ENCODE results near the gene SSR4. TPM values are rescaled to one million over a fixed set of nuclear protein-coding genes. Genes with fewer than 3 reads are reported as not detected.

Gene SSR4
- total RNA-seq, 2 donors from 2014 or later, result 266 to 306 TPM

GRCh38 chrX:153765138-153766079 lies 29.1 kb upstream of the SSR4 start:
- no peak for ATAC-seq
- Mint-ChIP-seq H3K27ac (no peak overlapping the region), H3K4me1 (ENCODE audit: low read depth in 2 of 2) (peaks cover 0 to 9% of the 10 kb centered on the region in 2 donors), H3K27me3 (peaks cover 0 to 4% of the 10 kb centered on the region in 2 donors), H3K36me3 (no peaks in the 10 kb centered on the region), H3K9me3 (no peaks in the 10 kb centered on the region), H3K4me3 (no peak overlapping the region)
- DNase-seq (ENCODE audit: low spot score), result peak; percentile 58

GRCh38 chrX:153766098-153766817 lies 28.2 kb upstream of the SSR4 start:
- Mint-ChIP-seq H3K4me1 (ENCODE audit: low read depth in 2 of 2) (peaks cover 0 to 9% of the 10 kb centered on the region in 2 donors), H3K27ac (no peak overlapping the region), H3K36me3 (no peaks in the 10 kb centered on the region), H3K27me3 (peaks cover 0 to 4% of the 10 kb centered on the region in 2 donors), H3K4me3 (no peak overlapping the region), H3K9me3 (no peaks in the 10 kb centered on the region)
- peak; percentile 54 for DNase-seq (ENCODE audit: low spot score)
- ATAC-seq, result no peak

- Mint-ChIP-seq H3K9me3 (no peaks in the 10 kb centered on the region), H3K36me3 (no peaks in the 10 kb centered on the region), H3K4me3 (no peak overlapping the region), H3K27me3 (peaks cover 0 to 4% of the 10 kb centered on the region in 2 donors), H3K27ac (no peak overlapping the region), H3K4me1 (ENCODE audit: low read depth in 2 of 2) (peaks cover 0 to 9% of the 10 kb centered on the region in 2 donors)
- ATAC-seq (no peak), DNase-seq (ENCODE audit: low spot score) (peak; percentile 59)
Observed at GRCh38 chrX:153766871-153767673, 27.4 kb upstream of the SSR4 start.

GRCh38 chrX:153767674-153768055 lies 26.8 kb upstream of the SSR4 start:
- H3K4me3 Mint-ChIP-seq, result no peak overlapping the region
- H3K36me3 Mint-ChIP-seq, result no peaks in the 10 kb centered on the region
- ATAC-seq (no peak), DNase-seq (ENCODE audit: low spot score) (peak; percentile 45)
- H3K27me3 Mint-ChIP-seq, result peaks cover 0 to 4% of the 10 kb centered on the region in 2 donors
- no peaks in the 10 kb centered on the region for H3K9me3 Mint-ChIP-seq
- H3K27ac Mint-ChIP-seq, result no peak overlapping the region
- H3K4me1 Mint-ChIP-seq (ENCODE audit: low read depth in 2 of 2), result peaks cover 0 to 9% of the 10 kb centered on the region in 2 donors

- no peaks in the 10 kb centered on the region for H3K36me3 Mint-ChIP-seq
- ATAC-seq, result no peak
- peak; percentile 58 for DNase-seq (ENCODE audit: low spot score)
- peaks cover 0 to 9% of the 10 kb centered on the region in 2 donors for H3K4me1 Mint-ChIP-seq (ENCODE audit: low read depth in 2 of 2)
- H3K4me3 Mint-ChIP-seq, result peak overlapping the region; percentile 44
- peaks cover 0 to 4% of the 10 kb centered on the region in 2 donors for H3K27me3 Mint-ChIP-seq
- no peaks in the 10 kb centered on the region for H3K9me3 Mint-ChIP-seq
- no peak overlapping the region for H3K27ac Mint-ChIP-seq
Observed at GRCh38 chrX:153768311-153769157, 25.9 kb upstream of the SSR4 start.

- Mint-ChIP-seq H3K36me3 (no peaks in the 10 kb centered on the region), H3K27ac (no peak overlapping the region), H3K4me1 (ENCODE audit: low read depth in 2 of 2) (peaks cover 0 to 5% of the 10 kb centered on the region in 2 donors), H3K4me3 (no peak overlapping the region), H3K27me3 (peaks cover 0 to 4% of the 10 kb centered on the region in 2 donors), H3K9me3 (no peaks in the 10 kb centered on the region)
- DNase-seq (ENCODE audit: low spot score), result peak; percentile 59
- ATAC-seq, result no peak
Observed at GRCh38 chrX:153769158-153769864, 25.2 kb upstream of the SSR4 start.

- ATAC-seq, result no peak
- DNase-seq (ENCODE audit: low spot score), result peak; percentile 57
Observed at GRCh38 chrX:153769865-153770600, 24.4 kb upstream of the SSR4 start.

GRCh38 chrX:153770601-153771414 lies 23.7 kb upstream of the SSR4 start:
- DNase-seq (ENCODE audit: low spot score) (peak; percentile 51), ATAC-seq (no peak)
- no peaks in the 10 kb centered on the region for H3K9me3 Mint-ChIP-seq
- no peak overlapping the region for H3K4me3 Mint-ChIP-seq
- H3K27ac Mint-ChIP-seq, result no peak overlapping the region
- peaks cover 0 to 5% of the 10 kb centered on the region in 2 donors for H3K4me1 Mint-ChIP-seq (ENCODE audit: low read depth in 2 of 2)
- peaks cover 0 to 4% of the 10 kb centered on the region in 2 donors for H3K27me3 Mint-ChIP-seq
- no peaks in the 10 kb centered on the region for H3K36me3 Mint-ChIP-seq

More at GRCh38 chrX:153769865-153770600, 24.4 kb upstream of the SSR4 start:
- Mint-ChIP-seq H3K36me3 (no peaks in the 10 kb centered on the region), H3K27ac (no peak overlapping the region), H3K27me3 (peaks cover 0 to 4% of the 10 kb centered on the region in 2 donors), H3K4me3 (no peak overlapping the region), H3K9me3 (no peaks in the 10 kb centered on the region), H3K4me1 (ENCODE audit: low read depth in 2 of 2) (peaks cover 0 to 5% of the 10 kb centered on the region in 2 donors)

GRCh38 chrX:153771415-153772315 lies 22.8 kb upstream of the SSR4 start:
- Mint-ChIP-seq H3K27ac (no peak overlapping the region), H3K4me1 (ENCODE audit: low read depth in 2 of 2) (peaks cover 0 to 2% of the 10 kb centered on the region in 2 donors), H3K36me3 (no peaks in the 10 kb centered on the region), H3K9me3 (no peaks in the 10 kb centered on the region), H3K4me3 (no peak overlapping the region), H3K27me3 (peaks cover 0 to under 1% of the 10 kb centered on the region in 2 donors)
- no peak for ATAC-seq
- DNase-seq (ENCODE audit: low spot score), result peak; percentile 60

- no peaks in the 10 kb centered on the region for H3K27me3 Mint-ChIP-seq
- ATAC-seq, result no peak
- no peaks in the 10 kb centered on the region for H3K36me3 Mint-ChIP-seq
- no peaks in the 10 kb centered on the region for H3K9me3 Mint-ChIP-seq
- H3K4me1 Mint-ChIP-seq (ENCODE audit: low read depth in 2 of 2), result peaks cover 0 to 2% of the 10 kb centered on the region in 2 donors
- DNase-seq (ENCODE audit: low spot score), result no peak
- no peak overlapping the region for H3K4me3 Mint-ChIP-seq
- no peak overlapping the region for H3K27ac Mint-ChIP-seq
Observed at GRCh38 chrX:153772316-153773217, 21.9 kb upstream of the SSR4 start.

All from natural killer cell treated with Interleukin-12 subunit alpha and Interleukin-12 subunit beta and Interleukin-15 and Interleukin-18, amount 100 ng/mL, for 72 hours (primary cell).